ENCODE data around the gene PREX1. TPM values are rescaled to one million over a fixed set of nuclear protein-coding genes. Genes with fewer than 3 reads are reported as not detected.

The PREX1 gene
- total and polyA plus RNA-seq, 12 donors, result 10.1 to 85.1 (median 42.9) TPM

DNA sequence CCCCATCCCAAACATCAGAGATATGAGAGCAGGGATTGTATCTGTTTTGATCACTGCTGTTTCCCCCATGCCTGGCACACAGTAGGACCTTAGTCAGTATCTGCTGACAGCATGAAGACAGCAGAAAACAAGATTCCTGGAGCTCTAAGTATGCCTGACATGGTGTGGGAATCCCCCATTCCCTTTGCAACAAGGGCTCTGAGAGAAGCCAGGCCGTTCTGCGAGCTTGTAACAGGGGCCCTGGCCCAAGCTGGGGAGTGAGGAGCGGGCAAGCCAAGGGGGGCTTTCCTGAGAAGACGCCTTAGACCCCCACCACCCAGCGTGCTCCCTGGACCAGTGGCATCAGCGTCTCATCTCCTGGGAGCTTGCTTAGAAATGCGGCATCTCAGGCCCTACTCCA lies 25.2 kb downstream of the PREX1 start:
- no peak for TF ChIP-seq POLR2A (IDR thresholded peaks at IDR 0.05)
- TF ChIP-seq, protein P1, sequence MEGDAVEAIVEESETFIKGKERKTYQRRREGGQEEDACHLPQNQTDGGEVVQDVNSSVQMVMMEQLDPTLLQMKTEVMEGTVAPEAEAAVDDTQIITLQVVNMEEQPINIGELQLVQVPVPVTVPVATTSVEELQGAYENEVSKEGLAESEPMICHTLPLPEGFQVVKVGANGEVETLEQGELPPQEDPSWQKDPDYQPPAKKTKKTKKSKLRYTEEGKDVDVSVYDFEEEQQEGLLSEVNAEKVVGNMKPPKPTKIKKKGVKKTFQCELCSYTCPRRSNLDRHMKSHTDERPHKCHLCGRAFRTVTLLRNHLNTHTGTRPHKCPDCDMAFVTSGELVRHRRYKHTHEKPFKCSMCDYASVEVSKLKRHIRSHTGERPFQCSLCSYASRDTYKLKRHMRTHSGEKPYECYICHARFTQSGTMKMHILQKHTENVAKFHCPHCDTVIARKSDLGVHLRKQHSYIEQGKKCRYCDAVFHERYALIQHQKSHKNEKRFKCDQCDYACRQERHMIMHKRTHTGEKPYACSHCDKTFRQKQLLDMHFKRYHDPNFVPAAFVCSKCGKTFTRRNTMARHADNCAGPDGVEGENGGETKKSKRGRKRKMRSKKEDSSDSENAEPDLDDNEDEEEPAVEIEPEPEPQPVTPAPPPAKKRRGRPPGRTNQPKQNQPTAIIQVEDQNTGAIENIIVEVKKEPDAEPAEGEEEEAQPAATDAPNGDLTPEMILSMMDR (IDR thresholded peaks at IDR 0.05), result no peak

DNA sequence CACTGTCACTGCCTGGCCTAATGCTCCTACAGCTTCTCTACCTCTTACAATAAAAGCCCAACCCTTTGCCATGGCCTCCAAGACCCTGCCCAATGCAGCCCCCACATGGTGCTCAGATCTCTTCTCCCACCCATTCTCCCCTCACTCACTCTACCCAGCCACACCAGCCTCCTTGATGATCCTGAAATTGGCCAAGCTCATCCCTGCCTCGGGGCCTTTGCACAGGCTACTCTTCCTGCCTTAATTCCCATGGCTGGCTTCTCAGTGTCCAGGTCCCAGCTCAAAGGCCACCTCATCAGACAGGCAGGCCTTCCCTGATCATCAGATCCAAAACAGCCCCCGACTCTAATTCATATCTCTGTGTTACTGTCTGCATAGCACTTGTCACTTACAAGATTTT lies 25.6 kb downstream of the PREX1 start:
- 83 to 96% (median 93%) methylated on average over 1 to 2 of the region's 2 CpGs for WGBS, 4 donors
- no peaks in the 10 kb centered on the region for H3K36me3 ChIP-seq (replicated peaks in 1 of 2)
- H3K9me3 ChIP-seq (replicated peaks in 1 of 3), result no peaks in the 10 kb centered on the region
- intact Hi-C loops (cut with DNase I), result no loop called here
- TF ChIP-seq POLR2A (IDR thresholded peaks at IDR 0.05), result no peak
- TF ChIP-seq, protein P1 (IDR thresholded peaks at IDR 0.05), result no peak
- peaks cover 26 to 34% of the 10 kb centered on the region in 2 donors for H3K4me1 ChIP-seq (replicated peaks in 1 of 2)
- H3K27me3 ChIP-seq, result no peaks in the 10 kb centered on the region
- no peak overlapping the region for H3K4me3 ChIP-seq
- no peak for DNase-seq
- no peak overlapping the region for H3K27ac ChIP-seq

More for the DNA sequence above, 25.2 kb downstream of the PREX1 start:
- Histone ChIP-seq H3K36me3 (replicated peaks in 1 of 2) (no peaks in the 10 kb centered on the region), H3K4me1 (replicated peaks in 1 of 2) (peaks cover 26 to 34% of the 10 kb centered on the region in 2 donors), H3K27ac (no peak overlapping the region), H3K4me3 (no peak overlapping the region), H3K27me3 (no peaks in the 10 kb centered on the region), H3K9me3 (replicated peaks in 1 of 3) (no peaks in the 10 kb centered on the region)
- 93 to 100% (median 96%) methylated on average over 1 to 7 of the region's 7 CpGs for WGBS, 4 donors
- DNase-seq, result no peak
- intact Hi-C loops (cut with DNase I), result no loop called here

DNA sequence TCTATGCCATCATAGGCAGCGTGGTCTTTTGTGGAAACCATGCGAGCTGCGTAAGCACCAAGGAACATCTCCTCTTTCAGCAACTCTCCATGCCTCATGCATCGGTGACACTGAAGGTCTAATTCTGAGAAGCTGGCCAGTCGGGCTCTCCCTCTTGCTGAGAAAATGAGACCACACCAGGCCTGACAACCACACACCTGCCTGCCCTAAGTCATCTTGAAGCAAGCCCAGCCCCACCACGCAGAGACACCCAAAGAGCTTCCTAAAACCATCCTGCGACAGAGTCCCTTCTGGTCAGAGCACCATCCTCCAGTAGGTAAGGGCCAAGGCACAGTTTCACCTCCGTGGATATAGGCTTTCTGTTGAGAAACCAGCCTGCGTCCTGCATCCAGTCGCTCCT lies 26.6 kb downstream of the PREX1 start:
- DNase-seq, result no peak
- WGBS, 4 donors, result 92 to 97% (median 96%) methylated on average over 9 to 10 of the region's 10 CpGs

DNA sequence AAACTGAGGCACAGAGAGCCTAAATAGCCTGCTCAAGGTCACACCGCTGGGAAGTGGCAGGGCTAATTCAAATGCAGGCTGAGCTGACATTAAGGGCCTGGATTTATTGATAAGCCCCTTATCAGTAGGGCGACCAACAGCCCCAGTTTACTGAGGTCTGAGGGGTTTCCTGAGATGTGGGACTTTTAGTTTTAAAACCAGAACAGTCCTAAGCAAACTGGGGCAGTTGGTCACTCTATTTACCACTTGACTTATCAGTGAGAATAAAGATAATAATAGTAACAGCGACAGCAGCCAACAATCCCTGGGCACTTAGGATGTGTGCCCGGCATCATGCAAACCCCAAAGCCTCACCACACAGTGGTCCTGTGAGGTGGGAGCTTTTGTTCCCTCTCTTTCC lies 27.6 kb downstream of the PREX1 start:
- Histone ChIP-seq H3K27me3 (no peaks in the 10 kb centered on the region), H3K9me3 (replicated peaks in 1 of 3) (no peaks in the 10 kb centered on the region), H3K36me3 (replicated peaks in 1 of 2) (no peaks in the 10 kb centered on the region), H3K4me3 (no peak overlapping the region), H3K27ac (no peak overlapping the region), H3K4me1 (replicated peaks in 1 of 2) (peaks cover 23 to 44% of the 10 kb centered on the region in 2 donors)
- WGBS, 4 donors, result 65 to 72% (median 70%) methylated on average over 4 of the region's 4 CpGs
- intact Hi-C loops (cut with DNase I), result no loop called here
- TF ChIP-seq POLR2A (IDR thresholded peaks at IDR 0.05), result no peak
- TF ChIP-seq, protein P1 (IDR thresholded peaks at IDR 0.05), result no peak
- DNase-seq, result peak in 1 of 7 donors; percentile 6

More for the DNA sequence above, 26.6 kb downstream of the PREX1 start:
- Histone ChIP-seq H3K27me3 (no peaks in the 10 kb centered on the region), H3K27ac (no peak overlapping the region), H3K4me1 (replicated peaks in 1 of 2) (peaks cover 26 to 43% of the 10 kb centered on the region in 2 donors), H3K4me3 (no peak overlapping the region), H3K9me3 (replicated peaks in 1 of 3) (no peaks in the 10 kb centered on the region), H3K36me3 (replicated peaks in 1 of 2) (no peaks in the 10 kb centered on the region)
- intact Hi-C loops (cut with DNase I), result no loop called here
- TF ChIP-seq, protein P1 (IDR thresholded peaks at IDR 0.05), result no peak
- TF ChIP-seq POLR2A (IDR thresholded peaks at IDR 0.05), result no peak

Measured in adrenal gland (tissue), 12 donors.